Measurements from ENCODE around the gene OGFR.

- TF ChIP-seq PAX5 (IDR thresholded peaks at IDR 0.05; ENCODE audit: insufficient read depth, low read length, severe bottlenecking) (no peak), POLR2AphosphoS5 (IDR thresholded peaks at IDR 0.05; ENCODE audit: low read depth, low read length) (no peak), TAF1 (IDR thresholded peaks at IDR 0.05; ENCODE audit: low read depth, low read length) (no peak)
Observed at GRCh38 chr20:62760856-62761758, 43.5 kb upstream of the OGFR start.
